ENCODE measurements around the gene ORC3. TPM values are rescaled to one million over a fixed set of nuclear protein-coding genes. Genes with fewer than 3 reads are reported as not detected.

Gene ORC3
- total RNA-seq = 13.9 and 19.9 TPM in 2 replicates

GRCh38 chr6:87589693-87590416 is at the start of gene ORC3, which contains the start of gene RARS2:
Gene ORC3 (plus strand): TSS chr6:87590135. CDS start chr6:87590169, 34 bp downstream.
Gene RARS2 (minus strand): TSS chr6:87589987. CDS start chr6:87589957, 30 bp downstream.

DNA sequence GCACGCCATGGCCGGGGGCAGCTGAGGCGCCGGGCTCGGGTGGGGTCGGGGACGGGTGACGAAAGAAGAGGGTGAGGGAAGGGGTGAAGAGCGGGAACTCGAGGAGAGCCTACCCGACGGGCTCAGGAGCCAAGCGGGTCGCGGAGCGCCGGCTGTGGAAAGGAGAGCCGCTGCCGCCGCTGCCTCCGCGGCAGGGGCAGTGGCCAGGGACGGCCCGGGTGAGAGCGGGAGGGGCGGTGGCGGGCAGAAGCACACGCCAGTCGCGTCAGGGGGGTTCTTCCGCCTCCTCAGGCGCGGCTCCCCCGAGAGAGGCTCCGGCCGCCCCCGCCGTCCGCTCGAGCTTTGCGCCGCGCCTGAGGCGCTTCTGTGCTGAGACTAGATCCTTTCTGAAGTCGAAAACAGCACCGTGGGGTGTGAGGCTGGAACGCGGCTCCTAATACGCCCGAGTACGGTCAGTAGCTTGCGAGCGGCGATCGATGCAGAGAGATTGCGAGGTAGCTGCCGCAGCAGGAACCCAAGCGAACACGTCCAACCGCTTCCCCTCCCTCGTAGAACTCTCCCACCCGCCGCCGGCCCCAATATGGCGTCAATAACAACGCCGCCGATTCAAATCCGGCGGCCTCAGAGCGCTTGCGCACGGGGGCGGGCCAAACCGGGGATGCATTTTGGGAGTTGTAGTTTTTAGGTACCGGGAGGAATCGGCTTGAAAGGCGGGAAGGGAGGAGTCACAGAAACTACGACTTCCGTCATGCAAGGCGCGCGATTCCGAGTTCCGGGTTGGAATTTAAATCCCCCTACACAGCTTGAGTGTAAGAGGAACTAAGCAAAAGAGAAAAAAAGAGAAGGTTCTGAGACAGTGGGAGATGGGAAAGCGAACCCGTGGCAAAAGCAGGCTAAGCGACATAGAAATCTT is 112.0 kb downstream of the ORC3 start, which contains the start of gene AKIRIN2:
TSS of gene AKIRIN2 (minus strand) at position 558 of the 913 bp plus-strand sequence. CDS start at position 9, 549 bp downstream.

Other genes with a start within 250 kb of the ORC3 start
- gene C6orf163, start 245.3 kb upstream of the ORC3 start, total RNA-seq = 0.16 and 0.18 TPM in 2 replicates
- gene CFAP206, start 182.2 kb upstream of the ORC3 start, total RNA-seq = not detected in 2 replicates
- gene SLC35A1, start 117.2 kb upstream of the ORC3 start, total RNA-seq = 10.0 and 10.8 TPM in 2 replicates
- 33.9 and 49.5 TPM in 2 replicates for gene RARS2, start 148 bp upstream of the ORC3 start, total RNA-seq
- 7.9 and 16.2 TPM in 2 replicates for gene AKIRIN2, start 112.1 kb downstream of the ORC3 start, total RNA-seq